Measurements from ENCODE around the gene TWIST1.

TWIST1 gene

DNA sequence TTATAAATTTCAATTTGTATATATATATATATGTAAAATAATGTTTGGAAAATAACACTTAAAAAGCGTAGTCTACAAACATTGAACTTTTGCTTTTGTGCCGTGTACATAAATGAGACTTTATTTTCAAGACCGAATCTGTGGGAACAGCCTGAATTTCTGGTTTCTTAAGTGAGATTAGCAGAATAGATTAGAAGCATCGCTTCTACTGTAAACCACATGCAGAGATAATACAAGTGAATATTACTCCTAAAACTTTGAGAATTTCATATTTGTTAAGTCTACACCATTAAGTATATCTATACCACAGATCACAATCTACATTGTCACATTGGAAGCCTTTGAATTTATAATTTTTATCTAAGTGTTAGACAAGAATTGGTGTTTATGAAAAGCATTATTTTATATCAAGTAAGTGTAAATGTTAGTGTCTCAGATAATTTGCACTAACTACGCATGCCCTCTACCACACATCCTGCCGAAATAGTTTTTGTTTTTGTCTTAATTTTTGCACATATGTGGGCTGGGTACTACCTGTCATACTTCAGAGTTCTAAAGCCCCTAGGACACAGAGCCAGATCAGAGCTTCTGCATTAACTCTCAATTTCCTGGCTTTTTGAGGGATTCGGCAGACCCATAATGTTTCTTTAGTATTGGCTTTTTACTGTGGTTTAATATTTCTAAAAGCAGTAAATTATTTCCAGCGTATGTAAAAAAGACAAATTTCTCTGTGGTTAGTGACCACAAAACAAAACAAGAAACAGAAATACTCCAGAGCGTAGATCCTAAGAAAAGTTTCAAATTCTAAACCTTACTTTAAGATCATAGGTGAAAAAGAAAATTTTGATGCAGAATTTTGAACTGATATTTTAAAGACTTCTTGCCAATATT, 20.0 kb downstream of the TWIST1 start:
- TF ChIP-seq, protein P1, sequence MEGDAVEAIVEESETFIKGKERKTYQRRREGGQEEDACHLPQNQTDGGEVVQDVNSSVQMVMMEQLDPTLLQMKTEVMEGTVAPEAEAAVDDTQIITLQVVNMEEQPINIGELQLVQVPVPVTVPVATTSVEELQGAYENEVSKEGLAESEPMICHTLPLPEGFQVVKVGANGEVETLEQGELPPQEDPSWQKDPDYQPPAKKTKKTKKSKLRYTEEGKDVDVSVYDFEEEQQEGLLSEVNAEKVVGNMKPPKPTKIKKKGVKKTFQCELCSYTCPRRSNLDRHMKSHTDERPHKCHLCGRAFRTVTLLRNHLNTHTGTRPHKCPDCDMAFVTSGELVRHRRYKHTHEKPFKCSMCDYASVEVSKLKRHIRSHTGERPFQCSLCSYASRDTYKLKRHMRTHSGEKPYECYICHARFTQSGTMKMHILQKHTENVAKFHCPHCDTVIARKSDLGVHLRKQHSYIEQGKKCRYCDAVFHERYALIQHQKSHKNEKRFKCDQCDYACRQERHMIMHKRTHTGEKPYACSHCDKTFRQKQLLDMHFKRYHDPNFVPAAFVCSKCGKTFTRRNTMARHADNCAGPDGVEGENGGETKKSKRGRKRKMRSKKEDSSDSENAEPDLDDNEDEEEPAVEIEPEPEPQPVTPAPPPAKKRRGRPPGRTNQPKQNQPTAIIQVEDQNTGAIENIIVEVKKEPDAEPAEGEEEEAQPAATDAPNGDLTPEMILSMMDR (IDR thresholded peaks at IDR 0.05; ENCODE audit: extremely low read depth, insufficient read depth, missing control alignments) = no peak
- in situ Hi-C loops (cut with MboI; ENCODE audit: low pct_unique_long_range_greater_than_20kb, low sequenced_read_pairs, unreplicated experiment) = no loop called here
- DNase-seq (ENCODE audit: low spot score) = no peak

DNA sequence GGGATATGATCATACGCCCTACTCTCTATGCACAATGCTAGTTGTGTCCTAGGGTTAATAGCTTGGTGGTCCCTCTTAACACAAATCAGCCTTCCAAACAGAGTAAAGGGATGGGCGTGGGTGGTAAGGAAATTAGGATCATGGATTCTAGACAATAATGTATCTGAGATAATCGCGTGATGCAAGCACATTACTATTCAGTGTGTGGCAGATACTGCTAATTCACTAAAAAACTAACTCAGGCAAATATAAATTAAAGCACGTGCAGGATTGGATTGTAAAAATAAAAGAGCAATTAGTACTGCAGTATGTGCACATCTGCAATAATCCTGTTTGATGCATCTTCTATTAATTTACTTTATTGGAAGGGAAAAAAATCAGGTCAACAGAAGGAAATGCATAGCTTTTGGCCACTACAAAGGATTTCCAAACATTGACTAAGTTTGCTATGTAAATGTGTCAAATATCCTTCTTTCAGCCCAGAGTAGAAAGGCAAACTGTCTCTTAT, 22.0 kb downstream of the TWIST1 start:
- TF ChIP-seq, protein P1 (IDR thresholded peaks at IDR 0.05; ENCODE audit: extremely low read depth, insufficient read depth, missing control alignments) = no peak
- no peak for DNase-seq (ENCODE audit: low spot score)
- in situ Hi-C loops (cut with MboI; ENCODE audit: low pct_unique_long_range_greater_than_20kb, low sequenced_read_pairs, unreplicated experiment) = no loop called here

- no peak for DNase-seq (ENCODE audit: low spot score)
- in situ Hi-C loops (cut with MboI; ENCODE audit: low pct_unique_long_range_greater_than_20kb, low sequenced_read_pairs, unreplicated experiment) = no loop called here
- TF ChIP-seq, protein P1 (IDR thresholded peaks at IDR 0.05; ENCODE audit: extremely low read depth, insufficient read depth, missing control alignments) = no peak
Observed at GRCh38 chr7:19094598-19095352, 22.7 kb downstream of the TWIST1 start.

GRCh38 chr7:19094138-19094537, 23.3 kb downstream of the TWIST1 start:
- DNase-seq (ENCODE audit: low spot score) = no peak
- TF ChIP-seq, protein P1 (IDR thresholded peaks at IDR 0.05; ENCODE audit: extremely low read depth, insufficient read depth, missing control alignments) = no peak
- in situ Hi-C loops (cut with MboI; ENCODE audit: low pct_unique_long_range_greater_than_20kb, low sequenced_read_pairs, unreplicated experiment) = no loop called here

- TF ChIP-seq, protein P1 (IDR thresholded peaks at IDR 0.05; ENCODE audit: extremely low read depth, insufficient read depth, missing control alignments) = no peak
Observed at GRCh38 chr7:19091550-19092200, 25.8 kb downstream of the TWIST1 start.

GRCh38 chr7:19090526-19090925, 26.9 kb downstream of the TWIST1 start:
- DNase-seq (ENCODE audit: low spot score) = no peak
- in situ Hi-C loops (cut with MboI; ENCODE audit: low pct_unique_long_range_greater_than_20kb, low sequenced_read_pairs, unreplicated experiment) = no loop called here
- TF ChIP-seq, protein P1 (IDR thresholded peaks at IDR 0.05; ENCODE audit: extremely low read depth, insufficient read depth, missing control alignments) = no peak

More at GRCh38 chr7:19091550-19092200, 25.8 kb downstream of the TWIST1 start:
- in situ Hi-C loops (cut with MboI; ENCODE audit: low pct_unique_long_range_greater_than_20kb, low sequenced_read_pairs, unreplicated experiment) = no loop called here
- DNase-seq (ENCODE audit: low spot score) = no peak

Data from GM13977 (cell line).